GM21529 (cell line): ENCODE results near the gene PRG2.
A peak's percentile ranks its signal among the peaks of the same experiment; 100 is the strongest.
"Not testable (repeated sequence)": the region's sequence is repeated elsewhere in the genome, so short reads cannot be mapped to it uniquely, and the experiment has no call there.

Experiments used
- ATAC-seq: cut with Tn5 transposase; IDR thresholded peaks from one replicate; pipeline ENCODE4 v1.9.1; 2021; ENCODE audit not compliant: unreplicated experiment

The PRG2 gene

GRCh38 chr11:57348636-57349313 lies 41.7 kb downstream of the PRG2 start:
- ATAC-seq: no peak

- ATAC-seq: no peak
Observed at GRCh38 chr11:57348052-57348451, 42.4 kb downstream of the PRG2 start.

GRCh38 chr11:57347336-57347735 lies 43.1 kb downstream of the PRG2 start:
- no peak for ATAC-seq

- peak; percentile 75 for ATAC-seq
Observed at GRCh38 chr11:57345555-57346211, 44.8 kb downstream of the PRG2 start.

- no peak for ATAC-seq
Observed at GRCh38 chr11:57344826-57345225, 45.6 kb downstream of the PRG2 start.

GRCh38 chr11:57343825-57344224 lies 46.6 kb downstream of the PRG2 start:
- ATAC-seq: no peak

- ATAC-seq: no peak
Observed at GRCh38 chr11:57342702-57343101, 47.7 kb downstream of the PRG2 start.

- no peak for ATAC-seq
Observed at GRCh38 chr11:57341250-57341808, 49.1 kb downstream of the PRG2 start.

- no peak for ATAC-seq
Observed at GRCh38 chr11:57340039-57340615, 50.3 kb downstream of the PRG2 start.

- no peak for ATAC-seq
Observed at GRCh38 chr11:57339328-57339727, 51.1 kb downstream of the PRG2 start.

- ATAC-seq: no peak
Observed at GRCh38 chr11:57338142-57338541, 52.3 kb downstream of the PRG2 start, which contains the start of gene P2RX3. P2RX3 (plus strand) TSS chr11:57338352; CDS start chr11:57338551, 199 bp downstream.

- ATAC-seq: not testable (repeated sequence)
Observed at GRCh38 chr11:57336856-57337255, 53.6 kb downstream of the PRG2 start.
